Activated CD4-positive, CD25-positive, alpha-beta regulatory T cell treated with anti-CD3 and anti-CD28 coated beads, Interleukin-2, amount 50 U/mL, for 24 hours (primary cell): ENCODE results near the gene MLX.
A peak's percentile ranks its signal among the peaks of the same experiment; 100 is the strongest.
"Not testable (repeated sequence)": the region's sequence is repeated elsewhere in the genome, so short reads cannot be mapped to it uniquely, and the experiment has no call there.

ENCODE experiments used
- ATAC-seq, 2 donors: fragments of 150-1000 bp; cut with Tn5 transposase; one replicate each; pipeline ENCODE4 v1.10.0; 2021; ENCODE audit warnings: mild to moderate bottlenecking in 1 of 2, moderate library complexity in 1 of 2

MLX gene

GRCh38 chr17:42555961-42556617, 10.8 kb upstream of the MLX start:
- not testable (repeated sequence) for ATAC-seq

- ATAC-seq, result no peak
Observed at GRCh38 chr17:42559075-42559474, 7.8 kb upstream of the MLX start.

GRCh38 chr17:42560246-42560645, 6.7 kb upstream of the MLX start:
- ATAC-seq, result no peak

- ATAC-seq, result peak; percentile 74 to 76
Observed at GRCh38 chr17:42561897-42562387, 5.0 kb upstream of the MLX start, which contains the start of gene COASY. TSS of gene COASY (plus strand) at chr17:42562148. CDS start at chr17:42562623, 475 bp downstream.

GRCh38 chr17:42562388-42563142, 4.3 kb upstream of the MLX start:
- no peak for ATAC-seq

GRCh38 chr17:42563143-42563509, 3.8 kb upstream of the MLX start:
- no peak for ATAC-seq

GRCh38 chr17:42563543-42563942, 3.4 kb upstream of the MLX start:
- ATAC-seq, result no peak

- no peak for ATAC-seq
Observed at GRCh38 chr17:42563950-42564349, 3.0 kb upstream of the MLX start.

- ATAC-seq, result no peak
Observed at GRCh38 chr17:42564815-42565522, 1.9 kb upstream of the MLX start.

- no peak for ATAC-seq
Observed at GRCh38 chr17:42565523-42566214, 1.2 kb upstream of the MLX start.

- ATAC-seq, result no peak
Observed at GRCh38 chr17:42566215-42566882, 551 bp upstream of the MLX start.

- no peak for ATAC-seq
Observed at GRCh38 chr17:42568341-42569111, 1.6 kb downstream of the MLX start.

- no peak for ATAC-seq
Observed at GRCh38 chr17:42571435-42572225, 4.7 kb downstream of the MLX start.

- no peak for ATAC-seq
Observed at GRCh38 chr17:42573095-42573494, 6.2 kb downstream of the MLX start.

- no peak for ATAC-seq
Observed at GRCh38 chr17:42574463-42574862, 7.6 kb downstream of the MLX start.

GRCh38 chr17:42577140-42577531, 10.2 kb downstream of the MLX start:
- peak in 1 of 2 donors; percentile 1 for ATAC-seq

GRCh38 chr17:42577532-42578281, 10.8 kb downstream of the MLX start, which contains the start of gene PSMC3IP:
TSS of gene PSMC3IP (minus strand) at chr17:42577729. CDS start at chr17:42577686, 43 bp downstream.
- ATAC-seq, result peak; percentile 92 to 94

GRCh38 chr17:42578282-42578869, 11.5 kb downstream of the MLX start:
- peak; percentile 54 for ATAC-seq
